ELR (cell line): ENCODE measurements around the gene HHLA2.
A peak's percentile ranks its signal among the peaks of the same experiment; 100 is the strongest.
"Not testable (repeated sequence)": the region's sequence is repeated elsewhere in the genome, so short reads cannot be mapped to it uniquely, and the experiment has no call there.

ENCODE experiments used
- DNase-seq: peaks from one replicate; pipeline ENCODE4 v3.0.0-alpha.2; 2015; ENCODE audit warnings: low read depth

Gene HHLA2

DNA sequence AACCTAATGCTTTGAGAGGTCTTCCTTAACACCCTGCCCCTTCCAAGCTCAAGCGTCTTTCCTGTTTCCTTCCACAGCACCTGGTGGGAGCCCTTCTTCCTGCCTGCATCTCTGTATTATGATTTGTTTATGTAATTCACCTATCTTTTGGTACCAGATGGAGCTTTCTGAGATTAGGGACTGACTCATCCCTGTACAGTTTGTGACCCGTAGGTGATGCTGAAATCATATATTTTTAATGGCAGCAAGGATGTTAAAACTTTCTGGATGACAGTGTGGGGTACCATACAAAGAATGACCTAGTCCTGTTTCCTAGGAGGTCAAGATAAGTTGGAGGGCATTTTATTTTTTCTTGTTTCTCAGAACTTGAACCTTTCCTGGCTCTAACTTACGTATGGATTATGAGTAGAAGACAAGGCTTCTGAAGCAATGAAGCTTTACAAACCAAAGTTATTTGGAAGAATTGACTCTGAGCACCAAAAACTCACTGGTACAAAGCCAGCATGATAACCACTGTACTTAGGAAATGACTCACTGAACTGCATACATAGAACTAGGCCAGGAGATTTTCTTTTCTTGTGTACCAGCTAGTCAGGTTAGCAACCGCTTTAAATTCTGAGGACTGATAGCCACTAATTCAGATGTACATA lies 46.6 kb downstream of the HHLA2 start:
- peak; percentile 44 for DNase-seq

DNA sequence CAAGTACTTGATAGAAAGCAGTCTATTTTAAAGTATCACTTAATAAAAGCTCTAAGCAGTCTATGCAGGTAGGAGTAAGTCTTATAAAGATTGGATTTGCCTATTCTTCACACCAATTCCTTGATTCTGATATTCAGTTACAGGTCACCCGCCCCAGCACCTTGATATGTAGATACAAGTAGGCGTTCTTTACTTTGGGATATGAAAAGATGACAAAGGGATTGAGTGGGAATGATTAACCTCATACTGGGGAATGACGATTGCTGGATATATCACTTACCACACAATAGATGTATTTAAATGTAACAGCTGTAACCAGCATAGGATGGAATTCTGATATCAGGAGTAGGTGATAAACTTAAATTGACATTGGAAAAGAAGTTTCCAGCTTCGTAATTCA lies 47.1 kb downstream of the HHLA2 start:
- no peak for DNase-seq

DNA sequence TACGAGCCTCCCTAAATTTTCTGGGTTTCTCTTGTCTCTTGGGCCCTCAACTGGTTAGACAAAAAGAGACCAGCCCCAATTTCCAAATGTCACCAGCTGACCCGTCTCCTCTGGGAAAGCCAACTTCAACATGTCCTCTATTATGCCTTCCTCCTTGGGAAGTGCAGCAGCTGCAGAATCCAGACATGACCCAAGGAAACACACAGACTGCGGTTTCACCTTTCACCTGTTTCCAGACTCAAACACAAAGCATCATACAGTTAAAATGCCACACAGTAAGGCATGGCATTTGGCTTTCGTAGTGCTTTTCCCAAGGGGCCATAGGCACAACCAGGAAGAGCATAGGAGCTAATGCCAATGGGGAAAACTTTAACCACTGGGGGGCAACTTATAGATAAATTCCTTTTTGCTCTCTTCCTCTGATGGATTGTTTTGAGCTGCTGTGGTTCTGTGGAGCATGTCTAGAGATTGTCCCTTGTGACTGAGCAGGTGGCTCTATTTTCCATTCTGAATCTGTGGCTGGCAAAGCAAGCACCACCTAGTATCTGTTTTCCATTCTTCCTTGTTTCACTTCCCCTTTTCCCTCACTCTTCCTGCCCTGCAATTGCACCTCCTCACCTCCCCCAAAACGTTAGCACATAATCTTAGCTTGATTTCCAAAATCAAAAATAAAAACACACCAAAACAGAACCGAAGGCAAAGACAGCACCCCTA lies 49.3 kb downstream of the HHLA2 start:
- DNase-seq, result no peak

- DNase-seq, result no peak
Measured at GRCh38 chr3:108346301-108347227, 50.2 kb downstream of the HHLA2 start.

DNA sequence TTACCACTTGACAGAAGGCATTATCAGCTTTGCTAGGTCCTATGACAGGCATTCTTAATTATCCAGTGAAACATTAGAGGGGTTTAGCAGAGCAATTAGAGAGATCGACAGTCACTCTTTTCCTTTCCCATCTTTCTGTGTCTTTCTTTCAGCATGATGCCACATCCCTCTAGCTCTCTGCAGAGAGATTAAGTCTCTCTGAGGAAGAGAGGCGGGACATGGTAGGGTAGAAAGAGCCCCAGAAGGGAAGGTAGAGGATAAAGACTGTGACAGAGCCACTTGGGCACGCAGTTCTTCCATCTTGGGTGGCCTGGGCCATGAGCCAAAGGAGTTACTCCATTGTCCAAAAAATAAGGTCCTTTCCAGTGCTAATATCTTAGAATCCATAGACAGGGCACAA lies 55.8 kb downstream of the HHLA2 start:
- DNase-seq, result no peak

GRCh38 chr3:108354562-108354961 lies 58.2 kb downstream of the HHLA2 start:
- no peak for DNase-seq

GRCh38 chr3:108357042-108357441 lies 60.7 kb downstream of the HHLA2 start:
- DNase-seq, result no peak

- no peak for DNase-seq
Measured at GRCh38 chr3:108359011-108359410, 62.7 kb downstream of the HHLA2 start.

DNA sequence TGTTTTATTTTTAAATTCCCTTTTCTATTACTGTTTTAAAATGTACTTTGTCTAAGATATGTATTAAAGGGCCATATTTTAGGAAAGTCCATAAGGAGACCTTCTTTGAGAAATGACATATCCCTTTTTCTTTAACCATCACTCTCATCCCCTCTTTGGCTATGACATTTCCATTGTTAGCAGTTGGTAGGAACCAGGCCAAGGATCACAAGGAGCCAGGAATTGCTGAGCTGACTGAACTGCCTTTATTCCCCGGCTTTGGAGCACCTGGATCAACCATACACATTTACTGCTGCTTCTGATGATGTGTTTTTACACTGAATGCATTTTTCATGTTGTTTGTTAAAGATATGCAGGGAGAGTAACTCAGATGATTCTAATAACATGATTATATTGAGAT lies 79.7 kb downstream of the HHLA2 start:
- no peak for DNase-seq

DNA sequence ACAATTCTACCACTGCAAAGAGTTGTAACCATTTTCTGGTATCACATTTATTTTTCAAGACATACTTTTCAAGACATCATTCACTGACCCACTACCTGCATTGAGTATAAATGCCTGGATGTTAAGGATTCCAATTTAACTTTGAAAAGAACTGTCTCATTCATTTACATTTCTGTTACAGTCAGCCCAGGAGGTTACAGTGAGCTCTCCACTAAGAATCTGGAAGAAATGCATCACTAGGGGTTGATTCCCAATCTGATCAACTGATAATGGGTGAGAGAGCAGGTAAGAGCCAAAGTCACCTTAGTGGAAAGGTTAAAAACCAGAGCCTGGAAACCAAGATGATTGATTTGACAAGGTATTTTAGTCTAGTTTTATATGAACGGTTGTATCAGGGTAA lies 81.0 kb downstream of the HHLA2 start:
- DNase-seq, result no peak

GRCh38 chr3:108378153-108378951 lies 82.0 kb downstream of the HHLA2 start:
- no peak for DNase-seq

DNA sequence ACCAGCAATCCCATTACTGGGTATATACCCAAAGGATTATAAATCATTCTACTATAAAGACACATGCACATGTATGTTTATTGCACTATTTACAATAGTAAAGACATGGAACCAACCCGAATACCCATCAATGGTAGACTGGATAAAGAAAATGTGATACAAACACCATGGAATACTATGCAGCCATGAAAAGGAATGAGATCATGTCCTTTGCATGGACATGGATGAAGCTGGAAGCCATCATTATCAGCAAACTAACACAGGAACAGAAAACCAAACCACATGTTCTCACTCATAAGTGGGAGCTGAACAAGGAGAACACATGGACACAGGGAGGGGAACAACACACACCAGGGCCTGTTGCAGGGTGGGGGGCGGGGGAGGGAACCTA lies 82.6 kb downstream of the HHLA2 start:
- not testable (repeated sequence) for DNase-seq

DNA sequence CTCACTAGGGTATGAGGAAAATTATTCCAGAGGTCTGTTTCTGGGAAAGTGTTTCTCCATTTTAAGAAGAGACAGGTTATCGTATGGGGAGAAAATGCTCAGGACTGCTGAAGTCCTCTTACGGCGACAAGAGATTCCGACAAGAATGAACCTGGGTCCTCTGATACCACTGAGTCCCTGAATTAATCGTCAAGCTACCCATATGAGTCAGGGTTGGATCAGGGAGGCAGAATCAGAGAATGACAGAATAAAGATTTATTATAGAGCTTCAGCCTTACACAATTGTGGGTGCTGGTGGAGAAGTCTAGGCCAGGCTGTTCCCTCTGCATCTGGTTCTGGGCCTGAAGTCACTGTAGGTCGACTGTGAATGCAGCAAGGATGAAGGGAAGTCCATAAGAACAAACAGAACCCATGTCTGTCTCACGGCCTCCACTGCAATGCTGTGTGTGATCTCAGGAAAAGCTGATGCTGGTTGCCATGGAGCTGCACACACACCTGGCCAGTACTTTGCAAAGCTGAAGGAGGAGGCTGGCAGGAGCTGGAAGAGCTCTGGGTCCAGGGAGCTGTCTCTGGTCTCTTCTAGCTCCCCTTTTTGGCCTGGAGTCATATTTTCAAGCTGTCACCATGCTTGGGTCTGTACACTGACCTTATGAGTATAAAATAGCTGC lies 83.9 kb downstream of the HHLA2 start:
- DNase-seq, result no peak

DNA sequence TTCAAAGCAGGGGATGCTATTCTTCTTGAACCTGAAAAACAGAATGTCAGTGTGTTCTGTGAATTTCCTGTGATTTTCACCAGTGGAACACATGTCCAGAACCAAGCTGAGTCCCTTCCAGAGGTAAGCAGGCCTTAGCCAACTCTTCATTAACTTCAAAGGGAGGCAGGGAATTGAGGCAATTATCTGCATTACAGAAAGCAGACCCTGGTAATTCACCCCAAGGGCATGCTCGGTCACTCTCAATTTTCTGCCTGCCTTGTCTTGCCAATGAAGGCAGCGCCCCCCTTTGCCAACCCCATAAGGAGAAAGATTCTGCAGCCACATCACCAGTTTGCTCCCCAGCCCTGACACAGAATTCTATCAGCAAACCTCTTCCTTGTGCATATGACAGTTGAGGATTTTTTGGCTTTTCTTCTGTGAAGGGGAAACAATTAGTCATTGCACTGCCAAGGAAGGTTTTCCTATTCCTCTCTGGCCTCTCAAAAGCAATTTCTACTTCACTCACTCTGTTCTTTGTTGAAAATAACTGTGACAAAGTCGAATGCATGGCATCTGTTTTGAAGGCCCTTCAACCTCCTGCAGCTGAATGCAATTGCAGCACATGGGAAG lies 85.3 kb downstream of the HHLA2 start:
- no peak for DNase-seq

DNA sequence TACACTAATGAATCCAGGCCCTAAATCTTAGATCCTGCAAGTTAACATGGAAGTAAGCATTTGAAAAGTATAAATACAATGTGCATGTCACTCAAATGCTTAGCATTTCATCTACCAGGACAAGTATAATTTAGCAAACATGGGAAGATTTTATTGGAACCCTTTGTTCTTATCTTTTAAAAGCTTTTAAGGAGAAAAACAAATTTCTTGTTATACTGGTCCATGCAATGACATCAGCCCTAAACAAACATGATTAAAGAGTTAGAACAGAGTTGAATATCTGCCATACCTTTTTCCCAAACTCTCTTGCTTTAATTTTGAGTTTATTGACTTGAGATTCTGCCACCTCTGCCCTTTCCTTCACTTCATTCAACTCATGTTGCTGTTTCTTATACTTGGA lies 87.0 kb downstream of the HHLA2 start:
- DNase-seq, result no peak

- DNase-seq, result no peak
Measured at GRCh38 chr3:108387063-108387462, 90.7 kb downstream of the HHLA2 start.

GRCh38 chr3:108388136-108389132 lies 92.1 kb downstream of the HHLA2 start:
- no peak for DNase-seq

- no peak for DNase-seq
Measured at GRCh38 chr3:108389372-108389771, 93.0 kb downstream of the HHLA2 start.

DNA sequence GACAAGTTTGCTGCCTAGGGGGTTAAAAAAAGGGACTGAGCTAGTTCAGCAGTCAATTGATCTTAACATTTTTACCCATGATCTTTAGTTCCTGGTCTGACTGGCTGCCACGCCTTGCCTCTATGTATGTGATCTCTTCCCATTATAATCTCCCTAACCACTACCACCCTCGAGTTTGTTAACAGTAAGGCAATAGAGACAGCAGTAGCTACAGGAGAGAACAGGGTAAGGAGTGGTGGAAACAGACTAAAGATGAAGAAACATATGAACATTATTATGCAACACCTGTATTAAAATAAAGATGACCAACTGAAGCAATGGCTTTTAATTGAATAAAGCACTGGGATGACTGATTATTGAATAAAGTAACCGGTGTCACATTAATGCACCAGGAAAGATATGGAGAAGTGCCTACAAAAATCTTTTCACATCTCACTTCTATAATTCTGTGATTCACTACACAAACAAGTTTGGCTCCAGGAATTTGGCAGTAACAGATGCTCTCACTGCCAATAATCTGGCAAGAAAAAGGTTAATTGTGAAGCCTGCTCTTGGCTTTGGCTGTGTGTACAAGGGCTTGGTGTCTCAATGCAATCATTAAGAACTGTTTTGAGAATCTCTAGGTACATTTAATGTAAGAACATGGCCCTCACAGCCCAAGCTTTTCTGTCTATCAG lies 95.7 kb downstream of the HHLA2 start:
- no peak for DNase-seq
